VCaP (cell line): Measurements from ENCODE around the gene LRRC27.

ENCODE experiments used
- H3K27ac ChIP-seq: fragments of 450-650 bp; 2 replicates; pipeline ENCODE4 v1.5.1; 2017
- CTCF ChIP-seq: fragments of 450-650 bp; conservative IDR thresholded peaks from 2 replicates; pipeline ENCODE4 v1.5.1; 2017; ENCODE audit warnings: mild to moderate bottlenecking, moderate library complexity

LRRC27 gene

DNA sequence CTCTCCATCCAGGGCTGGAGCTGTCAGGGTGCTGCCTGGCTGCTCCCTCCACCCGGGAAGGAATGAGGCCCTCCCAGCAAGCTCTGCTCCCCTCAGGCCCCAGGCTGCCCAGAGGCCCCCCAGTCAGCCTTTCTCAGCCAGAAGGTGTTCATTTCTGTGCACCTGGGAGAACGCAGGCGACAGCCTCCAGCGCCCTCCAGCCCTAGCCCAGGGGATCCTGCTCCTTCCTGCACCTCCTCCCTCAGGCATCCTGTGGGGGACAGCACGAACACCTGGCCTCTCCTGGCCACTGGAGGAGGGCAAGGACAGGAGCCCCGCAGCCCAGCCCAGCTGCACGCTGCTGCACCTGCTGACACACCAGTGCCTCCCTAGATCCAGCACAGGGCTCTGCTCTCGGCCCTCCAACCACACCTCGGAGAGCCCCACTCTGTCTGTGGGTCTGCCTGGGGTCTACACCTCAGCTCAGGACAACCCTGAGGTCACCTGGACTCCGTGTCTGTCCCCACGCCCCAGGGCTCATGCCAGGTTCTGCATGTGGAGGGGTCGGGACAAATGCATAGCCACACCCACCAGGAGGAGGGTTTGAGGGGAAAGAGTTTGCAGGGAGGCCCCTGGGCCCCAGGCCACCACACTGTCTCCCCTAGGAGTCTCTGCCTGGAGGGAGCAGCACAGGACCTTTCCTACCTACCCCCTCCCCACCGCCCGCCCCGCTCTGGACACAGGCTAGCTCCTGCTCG is 57.6 kb downstream of the LRRC27 start:
- TF ChIP-seq CTCF, result no peak
- no peak overlapping the region for H3K27ac ChIP-seq

DNA sequence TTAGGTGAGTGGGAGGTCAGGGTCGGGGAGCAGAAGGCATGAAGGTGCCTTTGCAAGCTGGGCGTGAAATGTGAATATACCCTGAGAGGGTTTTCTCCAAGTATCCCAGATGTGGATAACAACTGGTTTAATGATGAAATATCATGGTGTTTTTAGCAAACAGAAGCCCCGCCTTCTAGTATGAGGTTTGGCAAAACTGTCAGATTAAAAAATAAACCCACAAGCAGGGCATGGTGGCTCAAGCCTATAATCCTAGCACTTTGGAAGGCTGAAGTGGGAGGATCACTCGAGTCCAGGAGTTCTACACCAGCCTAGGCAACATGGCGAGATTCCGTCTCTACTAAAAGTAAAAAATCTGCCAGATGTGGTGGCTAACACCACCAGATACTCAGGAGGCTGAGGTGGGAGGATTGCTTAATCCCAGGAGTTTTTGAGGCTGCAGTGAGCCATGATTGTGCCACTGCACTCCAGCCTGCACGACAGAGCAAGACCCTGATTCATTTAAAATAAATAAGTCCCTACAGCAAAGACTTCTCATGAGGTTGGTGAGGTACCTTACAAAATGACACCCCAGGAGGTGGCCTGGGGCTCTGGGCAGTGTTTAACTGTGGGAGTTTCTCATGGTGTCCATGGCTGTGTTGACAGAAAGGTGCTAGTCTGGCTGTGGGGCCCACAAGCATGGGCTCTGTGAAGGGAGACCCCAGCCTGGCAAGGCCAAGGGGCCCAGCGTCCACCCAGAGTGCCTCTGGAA is 58.4 kb downstream of the LRRC27 start:
- no peak overlapping the region for H3K27ac ChIP-seq
- no peak for TF ChIP-seq CTCF

DNA sequence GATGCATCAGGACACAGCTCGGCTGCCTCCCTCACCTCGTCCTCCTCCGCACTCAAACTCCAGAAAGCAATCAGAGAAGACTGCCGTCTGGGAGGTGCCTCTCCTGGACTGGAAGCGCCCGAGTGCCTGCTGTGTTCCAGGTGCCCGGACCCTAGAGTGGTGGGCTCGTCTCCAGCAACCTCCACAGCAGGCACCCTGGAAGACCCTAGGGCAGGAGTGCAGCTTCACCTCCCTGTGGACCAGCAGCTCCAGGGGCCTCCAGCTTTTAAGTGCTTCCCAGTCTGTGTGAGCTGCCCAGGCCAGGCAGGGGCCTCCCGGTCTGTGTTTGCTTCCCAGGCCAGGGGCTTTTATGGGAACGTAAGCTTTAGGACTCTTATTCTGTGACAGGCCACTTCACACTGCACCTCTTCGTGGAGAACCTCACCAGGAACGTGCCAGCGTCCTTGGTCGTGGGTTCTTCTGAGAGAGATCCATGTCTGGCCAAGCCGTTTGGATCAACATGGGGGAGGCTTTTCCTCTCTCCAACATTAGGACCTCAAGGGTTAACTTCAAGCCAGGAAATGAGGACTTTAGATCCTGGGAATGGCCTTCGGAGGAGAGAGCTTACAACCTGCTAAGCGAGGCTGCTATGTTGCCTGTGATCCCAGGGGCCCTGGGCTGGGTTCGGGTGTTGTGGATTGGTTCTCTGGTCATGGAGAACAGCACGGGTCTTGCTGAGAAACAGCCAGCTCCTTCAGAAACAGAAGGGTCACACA is 59.1 kb downstream of the LRRC27 start:
- TF ChIP-seq CTCF, result no peak
- no peak overlapping the region for H3K27ac ChIP-seq

DNA sequence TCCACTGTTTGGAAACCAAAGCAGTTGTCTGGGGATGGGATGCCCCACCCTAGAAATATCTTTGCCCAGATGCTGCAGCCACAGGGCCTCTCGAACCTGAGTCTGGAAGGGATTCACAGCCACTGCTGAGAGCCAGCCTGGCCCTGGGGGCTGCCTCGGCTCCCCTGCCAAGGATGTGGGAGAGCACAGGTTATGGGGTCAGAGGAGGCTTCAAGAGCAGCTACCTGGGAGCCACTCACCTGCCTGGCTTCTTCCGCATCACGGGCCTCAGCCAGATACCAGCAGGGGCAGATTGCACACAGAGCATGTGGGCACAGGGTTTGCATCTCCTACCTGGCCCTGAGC is 59.7 kb downstream of the LRRC27 start:
- no peak for TF ChIP-seq CTCF
- H3K27ac ChIP-seq, result no peak overlapping the region

- no peak for TF ChIP-seq CTCF
Observed at GRCh38 chr10:132392184-132392800, 60.3 kb downstream of the LRRC27 start.

DNA sequence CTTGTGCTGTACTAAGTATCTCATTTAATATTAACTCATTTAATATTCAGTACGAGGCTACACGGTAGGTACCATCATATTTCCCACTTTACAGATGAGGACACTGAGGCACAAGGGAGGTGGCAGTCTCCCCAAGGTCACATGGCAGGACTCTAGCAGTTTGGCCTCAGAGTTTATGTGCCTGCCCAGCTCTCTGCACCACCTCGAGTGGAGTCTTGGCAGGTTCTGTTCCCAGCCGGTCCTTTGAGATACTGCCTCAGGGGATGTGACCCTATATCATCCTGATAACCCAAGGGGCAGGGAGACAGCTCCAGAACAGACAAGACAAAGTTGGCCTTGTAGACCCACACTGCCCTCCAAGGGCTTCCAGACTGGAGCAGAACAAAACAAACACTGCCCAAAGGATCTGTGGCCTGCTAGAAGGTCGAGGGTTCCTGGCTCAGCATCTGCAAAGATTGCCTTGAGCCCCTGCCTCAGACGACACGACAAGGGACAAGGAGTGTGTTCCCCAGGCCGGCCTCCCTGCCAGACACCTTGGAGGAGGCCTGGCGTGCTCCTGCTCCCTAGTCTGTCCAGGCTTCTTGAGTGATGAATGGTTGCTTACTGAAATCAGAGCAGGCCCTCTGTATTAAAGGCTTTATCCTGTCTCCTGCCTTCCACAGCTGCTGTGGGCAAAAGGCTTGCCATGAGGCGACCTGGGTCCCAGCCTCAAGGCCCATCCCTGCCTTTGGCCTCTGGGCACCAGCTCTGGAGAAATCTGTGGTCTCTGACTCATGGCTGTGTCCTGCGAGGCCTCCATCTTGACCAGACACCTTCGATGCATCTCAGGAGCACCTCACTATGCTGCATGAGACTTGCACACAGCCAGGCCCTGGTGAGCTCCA is 61.1 kb downstream of the LRRC27 start:
- no peak overlapping the region for H3K27ac ChIP-seq
- no peak for TF ChIP-seq CTCF

More at GRCh38 chr10:132392184-132392800, 60.3 kb downstream of the LRRC27 start:
- H3K27ac ChIP-seq, result no peak overlapping the region
